ENCODE results near the gene COPS9.

COPS9 gene

DNA sequence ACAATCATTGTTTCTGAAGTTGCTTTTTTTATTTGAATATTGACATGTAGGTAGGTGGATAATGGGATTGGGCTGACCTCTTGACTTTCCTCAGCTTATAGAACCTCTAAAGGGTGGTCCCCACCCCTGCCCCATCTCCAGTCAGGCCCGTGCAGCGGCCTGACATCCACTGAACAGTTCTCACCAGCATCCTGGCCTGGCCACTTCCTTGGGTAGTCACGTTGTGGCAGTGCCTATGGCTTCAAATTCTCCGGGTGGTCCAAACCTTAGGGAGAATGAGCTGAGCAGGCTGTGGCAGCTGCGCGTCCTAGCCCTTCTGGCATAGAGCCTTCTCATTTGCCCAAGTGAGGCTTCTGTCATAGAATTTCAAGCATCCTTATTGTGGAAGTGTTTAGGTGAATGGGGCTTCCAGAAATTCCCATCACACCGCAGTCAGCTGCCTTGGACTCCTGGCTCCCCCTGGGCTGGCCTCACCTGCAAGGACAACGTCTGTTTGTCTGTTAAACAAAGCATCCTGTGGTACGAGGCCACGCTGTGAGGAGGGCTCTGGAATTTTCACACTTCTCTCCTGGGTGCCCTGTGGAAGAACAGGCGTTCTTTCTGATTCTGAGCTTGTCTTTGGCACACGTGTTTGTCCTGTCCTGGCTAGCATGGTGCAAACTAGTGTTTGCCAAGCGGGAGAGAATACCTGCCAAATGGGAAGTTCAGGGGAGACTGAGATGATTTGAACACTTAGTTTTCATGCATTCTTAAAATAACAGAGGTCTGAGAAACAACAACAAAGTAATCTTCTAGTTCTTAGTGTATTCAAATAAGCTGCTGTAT, 36.2 kb upstream of the COPS9 start:
- TF ChIP-seq, protein P1, sequence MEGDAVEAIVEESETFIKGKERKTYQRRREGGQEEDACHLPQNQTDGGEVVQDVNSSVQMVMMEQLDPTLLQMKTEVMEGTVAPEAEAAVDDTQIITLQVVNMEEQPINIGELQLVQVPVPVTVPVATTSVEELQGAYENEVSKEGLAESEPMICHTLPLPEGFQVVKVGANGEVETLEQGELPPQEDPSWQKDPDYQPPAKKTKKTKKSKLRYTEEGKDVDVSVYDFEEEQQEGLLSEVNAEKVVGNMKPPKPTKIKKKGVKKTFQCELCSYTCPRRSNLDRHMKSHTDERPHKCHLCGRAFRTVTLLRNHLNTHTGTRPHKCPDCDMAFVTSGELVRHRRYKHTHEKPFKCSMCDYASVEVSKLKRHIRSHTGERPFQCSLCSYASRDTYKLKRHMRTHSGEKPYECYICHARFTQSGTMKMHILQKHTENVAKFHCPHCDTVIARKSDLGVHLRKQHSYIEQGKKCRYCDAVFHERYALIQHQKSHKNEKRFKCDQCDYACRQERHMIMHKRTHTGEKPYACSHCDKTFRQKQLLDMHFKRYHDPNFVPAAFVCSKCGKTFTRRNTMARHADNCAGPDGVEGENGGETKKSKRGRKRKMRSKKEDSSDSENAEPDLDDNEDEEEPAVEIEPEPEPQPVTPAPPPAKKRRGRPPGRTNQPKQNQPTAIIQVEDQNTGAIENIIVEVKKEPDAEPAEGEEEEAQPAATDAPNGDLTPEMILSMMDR (IDR thresholded peaks at IDR 0.05; ENCODE audit: low read depth, low read length) = no peak
- Histone ChIP-seq H3K27me3 (ENCODE audit: insufficient read depth, low read depth, severe bottlenecking) (no peaks in the 10 kb centered on the region), H3K36me3 (no peaks in the 10 kb centered on the region), H3K9me3 (ENCODE audit: severe bottlenecking) (no peaks in the 10 kb centered on the region), H3K27ac (no peak overlapping the region), H3K4me3 (ENCODE audit: low read depth, low read length) (no peak overlapping the region)
- DNase-seq = no peak

- DNase-seq = no peak
- no peaks in the 10 kb centered on the region for H3K27me3 ChIP-seq (ENCODE audit: insufficient read depth, low read depth, severe bottlenecking)
- TF ChIP-seq, protein P1 (IDR thresholded peaks at IDR 0.05; ENCODE audit: low read depth, low read length) = no peak
- no peak overlapping the region for H3K4me3 ChIP-seq (ENCODE audit: low read depth, low read length)
- H3K27ac ChIP-seq = no peak overlapping the region
- no peaks in the 10 kb centered on the region for H3K36me3 ChIP-seq
- no peaks in the 10 kb centered on the region for H3K9me3 ChIP-seq (ENCODE audit: severe bottlenecking)
Measured at GRCh38 chr2:240170883-240171282, 34.8 kb upstream of the COPS9 start.

GRCh38 chr2:240170354-240170735, 34.2 kb upstream of the COPS9 start:
- no peaks in the 10 kb centered on the region for H3K9me3 ChIP-seq (ENCODE audit: severe bottlenecking)
- no peaks in the 10 kb centered on the region for H3K36me3 ChIP-seq
- no peaks in the 10 kb centered on the region for H3K27me3 ChIP-seq (ENCODE audit: insufficient read depth, low read depth, severe bottlenecking)
- no peak overlapping the region for H3K27ac ChIP-seq
- DNase-seq = peak; percentile 63
- H3K4me3 ChIP-seq (ENCODE audit: low read depth, low read length) = no peak overlapping the region
- TF ChIP-seq, protein P1 (IDR thresholded peaks at IDR 0.05; ENCODE audit: low read depth, low read length) = no peak

GRCh38 chr2:240169486-240170353, 33.6 kb upstream of the COPS9 start:
- no peak overlapping the region for H3K27ac ChIP-seq
- no peak overlapping the region for H3K4me3 ChIP-seq (ENCODE audit: low read depth, low read length)
- DNase-seq = no peak
- H3K36me3 ChIP-seq = no peaks in the 10 kb centered on the region
- H3K9me3 ChIP-seq (ENCODE audit: severe bottlenecking) = no peaks in the 10 kb centered on the region
- TF ChIP-seq, protein P1 (IDR thresholded peaks at IDR 0.05; ENCODE audit: low read depth, low read length) = no peak
- no peaks in the 10 kb centered on the region for H3K27me3 ChIP-seq (ENCODE audit: insufficient read depth, low read depth, severe bottlenecking)

DNA sequence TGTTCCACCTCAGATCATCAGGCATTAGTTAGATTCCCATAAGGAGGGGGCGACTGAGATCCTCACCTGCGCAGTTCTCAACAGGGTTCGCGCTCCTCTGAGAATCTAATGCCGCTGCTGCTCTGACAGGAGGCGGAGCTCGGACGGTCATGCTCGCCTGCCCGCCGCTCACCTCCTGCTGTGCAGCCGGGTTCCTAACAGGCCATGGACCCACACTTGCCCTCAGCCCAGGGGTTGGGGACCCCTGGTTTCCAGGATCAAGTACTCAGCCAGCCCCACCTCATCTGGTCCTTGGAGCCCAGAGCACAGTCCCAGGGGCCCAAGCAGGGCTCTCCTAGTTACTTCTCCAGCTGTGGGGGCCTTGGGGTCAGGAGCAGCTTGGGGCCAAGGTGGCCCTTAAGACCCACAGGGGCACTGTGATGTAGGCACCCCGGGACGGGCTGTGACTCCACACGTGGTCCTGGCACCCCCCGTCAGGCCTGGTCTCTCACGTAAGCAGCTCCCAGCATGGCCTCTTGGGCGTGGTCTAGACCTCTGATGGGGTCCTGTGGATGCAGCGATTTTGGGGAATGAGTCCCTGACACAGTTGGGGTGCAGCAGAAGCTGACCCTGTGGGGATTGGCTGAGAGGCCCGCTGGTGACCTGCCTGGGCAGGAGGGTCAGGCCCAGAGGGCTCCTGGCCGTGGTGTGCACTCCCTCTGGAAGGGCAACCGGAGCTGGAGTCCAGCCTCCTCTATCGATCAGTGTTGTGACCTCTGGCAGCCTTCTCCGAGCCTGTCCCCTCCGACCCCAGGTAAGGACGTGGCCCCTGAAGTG, 32.6 kb upstream of the COPS9 start:
- DNase-seq = no peak
- Histone ChIP-seq H3K27ac (no peak overlapping the region), H3K9me3 (ENCODE audit: severe bottlenecking) (no peaks in the 10 kb centered on the region), H3K27me3 (ENCODE audit: insufficient read depth, low read depth, severe bottlenecking) (no peaks in the 10 kb centered on the region), H3K4me3 (ENCODE audit: low read depth, low read length) (no peak overlapping the region), H3K36me3 (no peaks in the 10 kb centered on the region)
- TF ChIP-seq, protein P1 (IDR thresholded peaks at IDR 0.05; ENCODE audit: low read depth, low read length) = no peak
